Measurements from ENCODE around the gene MTRFR.

DNA sequence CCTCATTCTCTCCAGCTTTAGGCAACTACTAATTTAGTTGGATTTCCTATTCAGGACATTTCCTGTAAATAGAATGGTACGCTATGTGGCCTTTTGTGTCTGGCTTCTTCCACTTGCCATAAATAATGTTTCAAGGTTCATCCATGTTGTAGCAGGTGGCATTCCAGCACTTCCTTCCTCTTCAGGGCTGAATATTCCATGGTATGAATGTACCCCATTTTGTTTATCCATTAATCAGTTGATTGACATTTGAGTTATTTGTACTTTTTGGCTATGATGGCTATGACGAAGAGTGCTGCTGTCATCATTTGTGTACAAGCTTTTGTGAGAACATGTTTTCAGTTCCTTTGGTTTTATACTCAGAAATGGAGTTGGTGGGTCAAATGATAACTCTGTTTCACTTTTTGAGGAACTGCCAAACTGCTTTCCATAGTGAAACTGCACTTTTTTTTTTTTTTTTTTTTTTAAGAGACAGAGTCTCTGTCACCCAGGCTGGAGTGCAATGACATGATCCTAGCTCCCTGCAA, 44.9 kb downstream of the MTRFR start:
- TF ChIP-seq, protein P1, sequence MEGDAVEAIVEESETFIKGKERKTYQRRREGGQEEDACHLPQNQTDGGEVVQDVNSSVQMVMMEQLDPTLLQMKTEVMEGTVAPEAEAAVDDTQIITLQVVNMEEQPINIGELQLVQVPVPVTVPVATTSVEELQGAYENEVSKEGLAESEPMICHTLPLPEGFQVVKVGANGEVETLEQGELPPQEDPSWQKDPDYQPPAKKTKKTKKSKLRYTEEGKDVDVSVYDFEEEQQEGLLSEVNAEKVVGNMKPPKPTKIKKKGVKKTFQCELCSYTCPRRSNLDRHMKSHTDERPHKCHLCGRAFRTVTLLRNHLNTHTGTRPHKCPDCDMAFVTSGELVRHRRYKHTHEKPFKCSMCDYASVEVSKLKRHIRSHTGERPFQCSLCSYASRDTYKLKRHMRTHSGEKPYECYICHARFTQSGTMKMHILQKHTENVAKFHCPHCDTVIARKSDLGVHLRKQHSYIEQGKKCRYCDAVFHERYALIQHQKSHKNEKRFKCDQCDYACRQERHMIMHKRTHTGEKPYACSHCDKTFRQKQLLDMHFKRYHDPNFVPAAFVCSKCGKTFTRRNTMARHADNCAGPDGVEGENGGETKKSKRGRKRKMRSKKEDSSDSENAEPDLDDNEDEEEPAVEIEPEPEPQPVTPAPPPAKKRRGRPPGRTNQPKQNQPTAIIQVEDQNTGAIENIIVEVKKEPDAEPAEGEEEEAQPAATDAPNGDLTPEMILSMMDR (IDR thresholded peaks at IDR 0.05) = no peak
- no peak for TF ChIP-seq EZH2 (IDR thresholded peaks at IDR 0.05; ENCODE audit: borderline replicate concordance, insufficient read depth, low read depth, low read length, poor library complexity, severe bottlenecking)

Measured in B cell (primary cell).